HG03108 (cell line): Measurements from ENCODE around the gene PPP1R14B.
"Not testable (repeated sequence)": the region's sequence is repeated elsewhere in the genome, so short reads cannot be mapped to it uniquely, and the experiment has no call there.

Source experiments
- ATAC-seq: cut with Tn5 transposase; IDR thresholded peaks from one replicate; pipeline ENCODE4 v1.9.1; 2021; ENCODE audit warnings: moderate library complexity; ENCODE audit not compliant: unreplicated experiment

The PPP1R14B gene

DNA sequence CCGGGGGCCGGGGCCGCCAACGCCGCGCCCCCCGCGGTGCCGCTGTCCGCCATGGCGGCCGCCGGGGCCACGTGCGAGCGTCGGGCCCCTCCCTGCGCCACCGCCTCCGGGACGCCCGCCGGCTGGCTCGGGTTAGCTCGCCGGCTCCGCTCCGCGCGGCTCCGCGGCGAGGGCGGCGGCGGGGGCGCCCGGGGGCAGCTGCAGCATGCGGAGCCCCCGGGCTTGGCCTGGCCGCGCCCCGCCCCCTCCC lies 197 bp downstream of the PPP1R14B start:
- ATAC-seq = not testable (repeated sequence)

DNA sequence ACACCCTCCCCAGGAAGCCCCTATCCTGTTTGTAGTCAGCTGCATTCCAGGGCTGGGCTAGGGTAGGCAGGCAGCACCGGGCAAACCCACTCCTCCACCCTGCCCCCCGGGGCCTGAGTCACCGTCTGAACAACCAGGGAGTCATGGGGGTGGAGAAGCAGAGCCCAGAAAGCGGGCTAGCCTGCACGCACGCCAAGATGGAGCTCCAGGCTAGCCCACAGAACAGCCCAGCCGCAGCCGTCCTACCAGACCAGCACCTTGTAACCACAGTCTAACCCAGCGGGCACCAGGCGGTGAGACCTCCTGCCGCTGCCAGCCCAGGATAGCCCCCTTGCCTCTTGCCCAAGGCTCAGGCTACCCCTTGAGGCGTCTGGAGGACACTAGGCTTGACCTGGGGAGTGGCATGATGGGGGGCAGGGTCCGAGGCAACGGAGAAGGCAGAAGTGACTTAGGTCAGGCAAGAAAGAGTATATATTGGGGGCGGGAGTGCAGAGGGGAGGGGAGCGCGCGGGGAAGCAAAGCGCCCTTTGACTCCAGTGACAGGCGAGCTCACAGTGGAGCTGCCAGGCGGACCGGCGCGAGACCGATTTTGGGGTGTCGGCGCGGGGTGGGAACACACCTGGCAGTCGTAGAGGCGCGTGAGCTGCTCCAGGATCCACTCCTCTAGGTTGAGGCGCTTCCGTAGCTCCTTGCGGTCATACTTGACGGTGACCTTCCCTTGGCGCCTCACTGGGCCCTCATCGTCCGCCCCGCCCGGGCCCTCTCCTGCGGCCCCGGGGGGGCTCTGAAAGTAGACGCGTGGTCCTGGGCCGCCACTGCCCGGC lies 734 bp downstream of the PPP1R14B start:
- no peak for ATAC-seq

DNA sequence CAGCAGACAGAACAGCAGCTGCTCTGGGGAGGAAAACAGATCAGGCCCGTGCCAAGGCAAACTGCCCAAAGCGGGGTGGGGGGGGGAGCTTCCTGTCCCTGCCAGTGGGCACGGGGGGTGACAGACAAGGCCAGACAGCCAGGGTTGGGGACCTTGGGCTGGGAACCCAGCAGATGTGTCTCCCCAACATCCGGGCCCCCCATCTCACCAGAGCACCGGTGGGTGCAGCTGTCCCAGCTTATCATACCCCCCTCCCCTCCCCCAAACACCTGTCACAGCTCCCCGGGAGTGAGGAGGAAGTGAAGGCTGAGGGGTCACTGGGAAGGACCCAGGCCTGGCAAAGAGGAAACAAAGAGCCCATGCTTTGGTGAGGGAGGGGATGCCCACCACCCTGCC lies 1.3 kb downstream of the PPP1R14B start:
- ATAC-seq = no peak

DNA sequence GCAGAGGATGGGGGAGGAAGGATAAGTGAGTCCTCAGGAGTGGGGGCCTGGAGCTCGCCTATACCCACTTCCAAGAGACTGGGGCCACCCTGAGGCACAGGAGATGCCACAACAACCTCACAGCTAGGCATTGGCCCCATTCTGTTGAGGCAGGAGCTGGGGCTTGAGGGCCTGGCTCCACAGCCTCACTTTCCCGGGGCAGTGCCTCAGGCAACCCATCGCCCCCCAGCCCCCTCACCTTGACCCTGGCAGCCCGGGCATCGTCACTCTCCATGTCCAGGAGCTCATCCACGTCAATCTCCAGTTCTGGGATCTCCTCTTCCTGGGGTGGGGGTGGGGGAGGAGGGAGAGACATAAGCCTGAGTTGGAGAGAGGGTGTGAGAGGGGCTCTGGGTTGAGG lies 1.8 kb downstream of the PPP1R14B start:
- ATAC-seq = no peak

DNA sequence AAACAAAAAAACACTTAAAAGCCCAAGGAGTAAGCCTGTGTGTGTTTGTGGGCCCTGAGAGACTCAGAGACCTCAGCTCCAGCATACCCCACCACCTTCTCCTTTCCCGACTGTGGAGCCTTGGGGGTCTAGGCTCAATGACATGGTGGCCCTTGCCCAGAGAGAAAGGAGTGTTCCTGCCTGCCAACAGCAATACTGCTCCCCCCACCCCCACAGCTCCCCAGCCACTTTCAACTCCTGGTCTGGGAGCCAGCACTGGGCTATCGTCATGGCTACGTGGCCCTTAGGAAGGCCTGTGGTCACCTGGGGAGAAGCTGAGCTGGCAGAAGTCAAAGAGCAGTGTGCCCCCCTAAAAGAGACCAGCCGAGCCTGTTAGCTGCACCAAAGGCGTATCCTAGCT lies 2.6 kb downstream of the PPP1R14B start:
- no peak for ATAC-seq

DNA sequence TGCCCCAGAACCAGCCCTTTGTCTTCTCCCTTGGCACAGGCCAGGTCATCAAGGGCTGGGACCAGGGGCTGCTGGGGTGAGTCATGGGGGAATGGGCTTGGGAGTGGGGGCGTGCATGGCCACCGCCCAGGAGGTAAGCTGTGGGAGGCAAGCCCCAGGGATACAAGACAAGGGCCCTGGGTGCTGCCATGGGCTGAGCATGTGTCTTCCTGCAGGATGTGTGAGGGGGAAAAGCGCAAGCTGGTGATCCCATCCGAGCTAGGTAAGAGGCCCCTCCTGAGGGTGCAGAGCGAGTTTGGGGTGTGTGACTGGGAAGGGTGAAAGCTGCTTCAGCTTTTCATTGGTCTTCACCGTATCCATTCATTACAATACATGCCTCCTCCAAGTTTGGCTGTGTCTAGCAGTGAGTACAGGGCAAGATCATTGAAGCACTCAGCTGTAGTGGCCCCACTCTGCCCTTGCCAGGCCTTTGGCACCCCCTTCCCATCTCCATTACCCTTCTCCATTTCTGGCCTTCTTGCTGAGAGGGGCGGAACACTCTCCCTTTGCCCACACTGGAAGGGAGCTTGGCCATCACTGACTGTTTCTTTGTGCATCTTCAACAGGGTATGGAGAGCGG lies 3.4 kb downstream of the PPP1R14B start:
- no peak for ATAC-seq

DNA sequence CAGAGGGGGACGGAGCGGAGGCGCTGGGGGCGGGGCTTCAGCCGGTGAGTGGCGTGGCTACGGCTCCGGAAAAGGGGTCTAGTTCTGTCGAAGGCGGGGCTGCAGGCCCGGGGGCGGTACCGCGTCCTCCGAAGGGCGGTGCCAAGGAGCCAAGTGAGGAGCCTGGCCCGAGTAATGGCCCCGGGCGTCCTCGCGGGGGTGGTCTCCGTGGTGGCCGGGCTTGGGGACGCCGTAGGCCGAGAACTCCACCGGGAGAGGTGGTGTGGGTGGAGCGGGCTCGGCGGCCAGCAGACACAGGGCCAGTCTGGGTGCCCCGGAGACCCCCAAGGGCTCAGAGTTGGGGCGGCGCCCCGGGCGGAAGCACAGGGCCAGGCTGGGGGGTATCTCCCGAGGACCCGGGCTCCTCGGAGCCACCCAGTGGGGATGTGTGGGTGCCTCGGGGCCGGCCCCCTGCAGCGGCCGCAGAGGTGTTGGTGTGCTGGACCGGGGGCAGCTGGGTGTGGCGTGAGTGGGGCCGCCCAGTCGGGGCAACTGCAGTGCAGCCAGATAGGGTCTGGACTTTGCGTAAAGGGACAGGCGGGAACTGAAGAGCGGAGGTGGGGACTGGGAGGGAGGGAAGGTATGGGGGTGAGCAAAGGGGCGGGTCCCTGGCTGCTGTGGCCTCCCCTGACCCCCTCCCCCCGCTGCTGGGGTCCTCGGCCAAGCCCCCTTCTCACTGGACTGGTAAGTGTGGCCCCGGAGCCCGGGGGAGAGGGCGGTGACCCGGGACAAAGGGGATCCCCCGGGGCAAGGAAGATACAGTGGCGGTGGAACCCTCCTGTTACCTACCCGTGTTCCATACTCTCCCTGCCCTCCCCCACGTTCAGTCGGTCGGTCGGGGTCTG lies 5.0 kb downstream of the PPP1R14B start:
- ATAC-seq = peak; percentile 59

DNA sequence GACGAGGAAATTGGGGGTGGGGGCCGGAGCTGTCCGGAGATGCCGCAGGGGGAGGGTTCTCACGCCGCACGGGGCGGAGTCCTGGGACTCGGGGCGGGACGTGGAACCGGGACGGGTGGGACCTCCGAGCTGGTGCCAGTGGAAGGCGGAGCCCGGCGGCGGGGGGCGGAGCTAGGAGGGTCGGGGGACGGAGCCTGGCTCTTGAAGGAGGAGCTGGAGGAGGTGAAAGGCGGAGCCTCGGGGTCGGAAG lies 5.6 kb downstream of the PPP1R14B start:
- peak; percentile 64 for ATAC-seq

DNA sequence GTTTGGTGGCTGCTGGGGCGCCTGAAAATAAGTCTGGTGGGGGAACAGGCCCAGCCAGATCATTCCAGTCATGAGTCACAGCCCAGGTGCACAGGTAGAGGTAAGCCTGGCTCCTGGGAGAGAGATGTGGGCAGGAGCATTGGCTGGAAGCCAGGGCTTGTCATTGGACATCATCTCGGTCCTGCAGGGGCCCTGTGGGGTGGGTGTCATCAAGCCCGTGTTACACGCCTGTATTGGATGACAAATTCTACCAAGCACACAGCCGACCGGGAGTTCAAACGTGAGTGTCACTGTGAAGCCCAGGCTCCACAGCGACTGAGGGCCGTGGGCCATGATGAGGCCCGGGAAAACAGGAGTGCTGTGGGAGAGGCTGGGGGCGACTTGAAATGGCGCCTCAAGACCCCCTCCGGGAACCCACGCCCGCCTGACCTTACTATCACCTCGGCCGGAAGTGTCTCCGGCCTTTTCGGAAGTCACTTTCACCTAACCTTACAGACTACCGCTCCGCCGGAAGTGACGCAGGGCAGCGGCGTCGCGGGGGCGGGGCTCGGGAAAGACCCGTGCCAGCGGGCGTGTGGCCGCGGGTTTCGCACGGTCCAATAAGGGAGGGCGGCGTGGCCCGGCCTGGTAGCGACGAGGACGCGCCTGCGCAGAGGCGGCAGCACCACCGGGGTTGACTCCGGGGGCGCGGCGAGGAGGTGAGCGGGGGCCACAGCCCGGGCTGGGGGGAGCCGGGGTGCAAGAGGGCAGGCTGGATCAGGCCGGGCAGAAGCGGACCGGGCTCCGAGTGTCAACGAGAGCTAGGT lies 6.1 kb downstream of the PPP1R14B start, which contains the start of gene FKBP2:
Gene FKBP2 (plus strand): TSS at position 661 of the 806 bp plus-strand sequence. CDS start 1,293 bp downstream, outside the sequence.
- ATAC-seq = peak; percentile 37

DNA sequence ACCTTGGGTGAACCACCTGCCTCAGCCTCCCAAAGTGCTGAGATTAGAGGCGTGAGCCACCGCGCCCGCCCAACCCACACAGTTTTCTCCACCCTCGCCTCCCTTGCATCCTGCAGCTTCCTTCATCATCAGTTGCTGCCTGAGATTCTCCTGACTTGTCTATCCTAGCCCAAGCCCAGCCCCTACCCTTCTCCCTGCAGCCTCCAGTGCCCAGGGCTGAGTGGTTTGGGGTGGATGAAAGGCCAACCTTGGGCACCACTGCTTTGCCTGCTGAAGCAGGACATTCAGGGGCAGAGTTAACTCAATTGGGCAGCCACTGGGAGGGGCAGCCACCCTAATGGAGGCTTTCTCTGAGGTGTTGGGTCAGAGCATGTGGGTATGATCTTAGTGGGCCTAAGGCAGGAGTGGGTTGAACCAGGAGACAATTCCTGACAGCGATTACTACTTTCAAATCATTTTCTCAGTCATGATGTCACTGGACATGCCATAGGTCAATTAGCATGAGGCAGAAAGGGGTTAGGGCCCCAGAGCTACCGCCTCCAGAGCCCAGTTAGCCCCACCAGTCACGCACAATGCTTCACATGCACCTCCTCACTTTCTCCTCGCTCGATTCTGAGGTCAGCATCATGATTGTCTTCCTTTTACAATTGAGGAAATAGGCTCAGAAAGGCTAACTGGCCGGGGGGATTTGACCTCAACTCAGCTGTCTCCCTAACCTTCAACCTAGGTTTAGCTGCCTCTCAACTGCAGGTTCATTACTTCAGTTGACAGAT lies 6.9 kb downstream of the PPP1R14B start:
- ATAC-seq = no peak

DNA sequence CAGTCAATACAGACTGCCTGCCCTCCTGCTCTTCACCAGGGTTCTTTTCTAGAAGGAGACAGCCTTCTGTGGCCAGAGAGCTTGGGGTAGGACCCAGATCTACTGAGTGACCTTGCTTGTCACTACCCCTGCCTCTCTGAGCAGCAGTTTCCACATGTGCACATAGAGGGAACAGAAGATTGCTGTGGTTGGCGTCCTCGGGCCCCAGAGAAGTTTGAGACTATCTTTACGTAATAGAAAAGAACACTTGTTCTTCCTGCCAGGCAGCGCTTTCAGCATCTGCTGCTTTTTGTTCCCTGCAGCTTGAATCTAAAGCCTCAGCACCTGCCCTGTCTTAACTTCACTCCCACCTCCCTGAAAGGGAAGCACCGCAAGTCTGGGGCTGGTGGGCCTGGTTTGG lies 7.7 kb downstream of the PPP1R14B start:
- ATAC-seq = no peak

DNA sequence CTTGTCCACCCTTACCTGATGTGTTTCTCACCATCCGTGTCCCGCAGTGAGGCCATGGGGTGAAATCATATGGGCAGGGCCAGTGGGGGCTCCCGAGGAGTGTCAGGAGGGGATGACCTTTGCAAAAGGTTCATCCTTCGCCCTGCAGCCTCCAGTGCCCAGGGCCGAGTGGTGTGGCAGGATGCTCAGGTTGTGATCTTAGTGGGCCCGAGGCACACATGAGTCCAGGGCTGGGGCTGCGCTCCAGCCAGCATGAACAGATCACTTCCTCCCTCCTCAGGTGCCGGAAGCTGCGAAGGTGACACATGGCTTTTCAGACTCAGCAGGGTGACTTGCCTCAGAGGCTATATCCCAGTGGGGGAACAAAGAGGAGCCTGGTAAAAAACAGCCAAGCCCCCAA lies 8.7 kb downstream of the PPP1R14B start:
- no peak for ATAC-seq

DNA sequence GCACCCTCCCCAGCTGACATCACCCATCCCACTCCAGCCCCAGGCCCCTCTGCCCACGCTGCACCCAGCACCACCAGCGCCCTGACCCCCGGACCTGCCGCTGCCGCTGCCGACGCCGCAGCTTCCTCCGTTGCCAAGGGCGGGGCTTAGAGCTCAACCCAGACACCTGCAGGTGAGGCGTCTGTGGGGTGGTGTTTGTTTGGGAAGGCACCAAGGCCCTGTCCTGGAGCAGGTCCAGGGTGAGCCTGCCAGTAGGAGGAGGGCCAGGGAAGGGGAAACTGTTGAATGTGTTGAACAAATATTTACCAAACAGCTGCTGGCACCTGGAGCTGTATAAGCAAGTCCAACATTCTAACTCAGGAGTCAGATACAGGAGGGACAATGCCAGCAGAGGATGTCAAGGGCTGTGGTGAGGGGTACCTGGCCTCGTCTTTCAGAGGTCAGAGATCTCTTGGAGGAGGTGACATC lies 9.2 kb downstream of the PPP1R14B start:
- no peak for ATAC-seq

DNA sequence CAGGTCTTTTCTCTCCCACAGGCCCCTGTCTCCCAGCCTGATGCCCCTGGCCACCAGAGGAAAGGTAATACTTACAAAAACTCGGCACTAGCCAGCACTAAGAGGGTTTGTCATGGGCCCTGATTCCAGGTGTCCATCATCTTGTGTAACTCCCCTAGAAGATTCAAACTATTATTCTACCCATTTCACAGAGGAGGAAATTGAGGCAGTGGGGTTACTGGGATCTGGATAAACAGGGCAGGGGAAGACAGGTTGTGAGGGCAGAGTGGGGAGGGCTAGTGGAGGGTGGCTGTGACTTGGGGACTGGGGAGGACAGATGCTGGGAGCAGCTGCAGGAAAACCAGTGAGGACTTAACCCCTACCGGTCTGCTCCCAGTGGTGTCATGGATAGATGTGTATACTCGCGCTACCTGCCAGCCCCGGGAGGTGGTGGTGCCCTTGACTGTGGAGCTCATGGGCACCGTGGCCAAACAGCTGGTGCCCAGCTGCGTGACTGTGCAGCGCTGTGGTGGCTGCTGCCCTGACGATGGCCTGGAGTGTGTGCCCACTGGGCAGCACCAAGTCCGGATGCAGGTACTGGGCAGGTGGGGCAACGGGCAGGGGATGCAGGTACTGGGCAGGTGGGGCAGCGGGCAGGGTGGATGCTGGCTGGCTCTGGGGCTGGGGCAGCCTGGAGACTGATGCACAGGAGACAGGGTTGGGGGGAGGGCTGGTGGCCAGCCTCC lies 11.1 kb downstream of the PPP1R14B start:
- no peak for ATAC-seq

DNA sequence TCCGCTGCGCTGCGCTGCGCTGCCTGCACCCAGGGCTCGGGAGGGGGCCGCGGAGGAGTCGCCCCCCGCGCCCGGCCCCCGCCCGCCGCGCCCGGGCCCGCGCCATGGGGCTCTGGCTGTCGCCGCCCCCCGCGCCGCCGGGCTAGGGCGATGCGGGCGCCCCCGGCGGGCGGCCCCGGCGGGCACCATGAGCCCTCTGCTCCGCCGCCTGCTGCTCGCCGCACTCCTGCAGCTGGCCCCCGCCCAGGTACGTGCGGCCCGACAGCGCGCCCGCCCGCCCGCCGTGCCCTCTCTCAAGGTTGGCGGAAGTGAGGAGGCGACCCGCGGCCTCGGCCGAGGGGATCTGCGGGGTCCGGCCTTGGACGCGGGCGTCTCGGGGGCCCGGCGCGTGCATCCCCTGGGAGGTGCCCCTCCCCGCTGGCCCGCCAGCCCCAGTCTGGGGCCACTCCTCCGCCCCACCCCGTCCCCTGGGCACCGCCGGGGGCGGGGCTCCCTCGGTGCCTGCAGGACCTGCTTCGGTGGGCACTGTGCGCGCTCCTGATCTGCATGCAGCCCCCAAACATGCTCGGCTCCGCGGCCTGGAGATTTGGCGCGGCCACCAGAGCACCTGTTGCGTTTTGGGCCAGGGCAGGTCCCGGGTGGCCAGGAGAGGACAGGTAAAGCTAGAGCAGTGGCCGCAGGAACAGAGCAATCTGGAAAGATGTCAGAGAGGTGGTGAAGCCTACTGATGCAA lies 11.9 kb downstream of the PPP1R14B start:
- ATAC-seq = no peak

DNA sequence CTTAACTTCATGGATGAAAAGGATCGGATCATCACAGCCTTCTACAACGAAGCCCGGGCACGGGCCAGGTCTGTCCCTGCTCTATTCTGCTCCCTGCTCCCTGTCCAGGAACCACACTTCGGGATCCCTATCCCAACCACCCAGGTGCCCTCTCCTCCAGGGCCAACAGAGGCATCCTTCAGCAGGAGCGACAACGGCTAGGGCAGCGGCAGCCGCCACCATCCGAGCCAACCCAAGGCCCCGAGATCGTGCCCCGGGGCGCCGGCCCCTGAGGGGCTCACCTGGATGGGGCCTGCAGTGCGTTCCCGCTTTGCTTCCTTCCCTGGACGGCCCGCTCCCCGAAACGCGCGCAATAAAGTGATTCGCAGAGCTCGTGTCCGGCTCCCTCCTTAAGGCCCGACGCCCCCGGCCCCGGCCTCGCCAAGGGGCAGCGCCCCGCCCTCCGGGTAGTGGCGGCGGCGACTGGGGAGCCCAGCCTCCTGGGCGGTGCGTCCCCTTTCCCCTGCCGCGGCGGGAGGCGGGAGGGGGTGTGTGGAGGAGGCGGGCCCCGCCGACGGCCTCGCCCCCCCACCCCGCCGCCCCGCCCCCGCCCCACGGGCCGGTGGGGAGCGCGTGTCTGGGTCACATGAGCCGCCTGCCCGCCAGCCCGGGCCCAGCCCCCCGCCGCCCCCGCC lies 12.7 kb downstream of the PPP1R14B start, which contains the start of gene VEGFB:
Gene VEGFB (plus strand): TSS at position 672 of the 674 bp plus-strand sequence. CDS start 250 bp downstream, outside the sequence.
- peak; percentile 34 for ATAC-seq

DNA sequence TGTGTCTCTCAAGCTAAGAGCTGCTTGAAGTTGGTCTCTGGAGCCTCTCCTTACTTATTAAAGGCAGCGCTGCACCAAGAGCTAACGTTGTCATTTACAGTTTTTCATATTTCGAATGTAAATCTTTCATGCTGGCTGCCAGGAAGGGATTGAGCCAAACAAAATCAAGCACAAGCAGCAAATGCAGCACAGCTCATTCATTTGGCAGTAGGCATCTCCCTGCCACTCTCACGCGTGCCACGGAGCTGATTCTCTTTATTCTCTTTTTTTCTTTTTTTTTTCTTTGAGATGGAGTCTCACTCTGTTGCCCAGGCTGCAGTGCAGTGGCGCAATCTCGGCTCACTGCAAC lies 13.8 kb downstream of the PPP1R14B start:
- no peak for ATAC-seq

DNA sequence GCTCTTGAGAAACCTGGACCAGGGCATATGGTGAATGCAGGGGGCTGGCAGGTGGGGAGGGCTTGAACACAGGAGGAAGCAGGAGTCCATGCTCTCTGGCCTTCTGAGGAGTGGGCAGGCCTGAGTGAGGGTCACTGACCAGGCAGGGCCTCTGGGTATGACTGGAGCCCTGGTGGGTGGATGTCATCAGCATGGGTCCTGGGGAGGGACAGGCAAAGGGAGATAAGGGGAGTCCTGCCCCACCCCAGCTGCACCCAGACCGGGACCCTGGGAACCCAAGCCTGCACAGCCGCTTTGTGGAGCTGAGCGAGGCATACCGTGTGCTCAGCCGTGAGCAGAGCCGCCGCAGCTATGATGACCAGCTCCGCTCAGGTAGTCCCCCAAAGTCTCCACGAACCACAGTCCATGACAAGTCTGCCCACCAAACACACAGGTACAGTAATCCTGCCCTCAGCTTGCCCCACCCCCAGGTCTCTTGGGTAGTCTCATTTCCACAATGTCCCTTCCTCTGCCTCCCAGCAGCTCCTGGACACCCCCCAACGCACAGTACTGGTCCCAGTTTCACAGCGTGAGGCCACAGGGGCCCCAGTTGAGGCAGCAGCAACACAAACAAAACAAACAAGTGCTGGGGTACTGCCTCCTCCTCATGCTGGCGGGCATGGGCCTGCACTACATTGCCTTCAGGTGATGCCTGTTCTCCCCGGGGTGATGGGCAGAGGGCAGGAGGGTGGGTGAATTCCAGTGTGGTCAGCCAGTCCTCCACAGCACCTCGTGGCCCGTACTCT lies 14.4 kb downstream of the PPP1R14B start:
- ATAC-seq = no peak
